ENCODE data around the gene DEFB113.
"Not testable (repeated sequence)": the region's sequence is repeated elsewhere in the genome, so short reads cannot be mapped to it uniquely, and the experiment has no call there.

The DEFB113 gene

DNA sequence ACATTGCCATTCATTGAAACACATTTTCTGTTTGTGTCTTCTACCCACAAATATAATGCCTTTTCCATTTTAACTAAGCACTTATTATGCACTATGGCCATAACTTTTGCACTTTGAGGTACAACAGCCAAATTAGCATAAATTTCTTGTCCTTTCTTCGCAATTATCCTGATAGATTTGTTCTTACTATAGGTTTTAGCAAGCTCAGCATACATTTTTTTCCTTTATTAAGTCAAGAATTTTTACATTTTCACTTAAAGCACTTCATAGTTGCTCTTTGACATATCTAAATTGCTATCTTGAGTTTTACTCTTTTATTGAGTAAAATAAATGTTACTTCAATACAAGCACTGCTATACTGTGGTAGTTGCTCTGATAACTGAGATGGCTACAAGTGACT, 11.2 kb downstream of the DEFB113 start:
- TF ChIP-seq, protein P1, sequence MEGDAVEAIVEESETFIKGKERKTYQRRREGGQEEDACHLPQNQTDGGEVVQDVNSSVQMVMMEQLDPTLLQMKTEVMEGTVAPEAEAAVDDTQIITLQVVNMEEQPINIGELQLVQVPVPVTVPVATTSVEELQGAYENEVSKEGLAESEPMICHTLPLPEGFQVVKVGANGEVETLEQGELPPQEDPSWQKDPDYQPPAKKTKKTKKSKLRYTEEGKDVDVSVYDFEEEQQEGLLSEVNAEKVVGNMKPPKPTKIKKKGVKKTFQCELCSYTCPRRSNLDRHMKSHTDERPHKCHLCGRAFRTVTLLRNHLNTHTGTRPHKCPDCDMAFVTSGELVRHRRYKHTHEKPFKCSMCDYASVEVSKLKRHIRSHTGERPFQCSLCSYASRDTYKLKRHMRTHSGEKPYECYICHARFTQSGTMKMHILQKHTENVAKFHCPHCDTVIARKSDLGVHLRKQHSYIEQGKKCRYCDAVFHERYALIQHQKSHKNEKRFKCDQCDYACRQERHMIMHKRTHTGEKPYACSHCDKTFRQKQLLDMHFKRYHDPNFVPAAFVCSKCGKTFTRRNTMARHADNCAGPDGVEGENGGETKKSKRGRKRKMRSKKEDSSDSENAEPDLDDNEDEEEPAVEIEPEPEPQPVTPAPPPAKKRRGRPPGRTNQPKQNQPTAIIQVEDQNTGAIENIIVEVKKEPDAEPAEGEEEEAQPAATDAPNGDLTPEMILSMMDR (IDR thresholded peaks at IDR 0.05; ENCODE audit: insufficient read depth, low read depth, low read length, missing control alignments) = no peak
- DNase-seq (ENCODE audit: low read depth) = no peak
- no peak overlapping the region for H3K4me3 ChIP-seq (ENCODE audit: low read length)

DNA sequence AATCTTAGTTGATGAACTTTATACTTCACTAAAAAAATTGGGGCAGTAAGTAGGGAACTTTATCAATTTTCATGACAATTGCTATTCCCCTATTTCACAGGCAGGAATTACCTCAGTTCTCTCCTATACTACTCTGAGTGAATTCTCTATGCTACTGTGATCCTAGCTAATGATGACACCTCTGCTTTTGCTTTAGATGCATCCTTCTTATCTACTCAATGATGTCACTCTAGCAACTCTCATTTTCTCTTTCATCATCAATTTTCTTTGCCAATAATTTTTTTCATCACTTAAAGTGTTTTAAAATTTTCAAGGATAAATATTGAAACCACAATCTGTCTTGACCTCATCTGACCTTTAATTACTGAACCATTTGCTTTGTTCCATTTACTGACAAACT, 13.6 kb downstream of the DEFB113 start:
- H3K4me3 ChIP-seq (ENCODE audit: low read length) = no peak overlapping the region
- TF ChIP-seq, protein P1 (IDR thresholded peaks at IDR 0.05; ENCODE audit: insufficient read depth, low read depth, low read length, missing control alignments) = no peak
- no peak for DNase-seq (ENCODE audit: low read depth)

DNA sequence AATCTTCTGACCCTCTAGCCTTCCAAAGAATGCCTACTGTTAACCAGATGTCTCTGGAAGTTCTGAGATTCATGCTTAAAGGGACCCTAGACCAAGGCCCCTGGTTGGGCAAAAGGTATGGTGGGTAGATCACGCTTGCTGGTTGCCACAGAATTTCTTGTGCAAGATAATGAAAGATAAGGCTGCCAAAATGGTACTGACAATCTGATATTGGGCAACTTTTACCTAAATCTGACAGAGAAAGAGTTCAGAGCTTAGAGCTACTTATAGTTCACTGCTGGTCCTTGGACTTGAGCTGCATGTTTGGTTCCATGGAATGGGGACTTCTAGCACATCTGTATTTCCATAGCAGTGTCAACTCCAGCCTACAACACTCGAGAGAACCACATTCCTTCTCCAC, 17.5 kb downstream of the DEFB113 start:
- TF ChIP-seq, protein P1 (IDR thresholded peaks at IDR 0.05; ENCODE audit: insufficient read depth, low read depth, low read length, missing control alignments) = no peak
- H3K4me3 ChIP-seq (ENCODE audit: low read length) = no peak overlapping the region
- no peak for DNase-seq (ENCODE audit: low read depth)

DNA sequence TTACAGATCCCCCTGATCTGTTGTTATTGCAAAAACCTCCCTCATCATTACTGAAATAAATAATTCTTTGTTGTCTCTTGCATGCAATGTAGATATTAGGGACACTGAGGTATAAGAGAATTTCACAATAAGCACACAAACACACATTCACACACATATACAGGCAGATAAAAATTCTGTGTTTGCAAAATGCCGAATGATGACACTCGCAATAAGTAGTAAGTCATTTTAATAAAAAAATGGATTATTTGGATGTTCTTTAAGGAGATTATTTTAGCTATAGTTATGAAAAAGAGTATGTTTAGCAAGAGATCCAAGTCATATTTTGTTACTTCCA, 19.0 kb downstream of the DEFB113 start:
- H3K4me3 ChIP-seq (ENCODE audit: low read length) = no peak overlapping the region
- DNase-seq (ENCODE audit: low read depth) = no peak
- TF ChIP-seq, protein P1 (IDR thresholded peaks at IDR 0.05; ENCODE audit: insufficient read depth, low read depth, low read length, missing control alignments) = no peak

DNA sequence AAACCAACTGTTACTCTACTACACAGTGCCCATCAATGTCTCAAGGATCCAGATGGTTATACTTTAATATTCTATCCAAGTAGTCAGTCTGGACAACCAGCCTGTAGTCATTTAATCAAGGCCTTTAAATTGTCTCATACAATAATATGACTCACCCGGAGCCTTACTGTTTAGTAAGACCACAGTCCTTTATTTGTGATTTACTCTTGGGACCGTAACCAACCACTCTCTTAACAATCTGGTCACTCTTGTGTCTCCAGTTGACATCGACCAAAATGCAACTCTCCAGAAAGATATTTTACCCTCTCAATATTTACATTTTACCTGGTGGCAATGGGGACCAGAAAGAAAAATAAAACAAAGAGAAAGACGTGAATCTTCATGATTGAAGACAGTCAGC, 20.4 kb downstream of the DEFB113 start:
- H3K4me3 ChIP-seq (ENCODE audit: low read length) = no peak overlapping the region
- no peak for DNase-seq (ENCODE audit: low read depth)
- TF ChIP-seq, protein P1 (IDR thresholded peaks at IDR 0.05; ENCODE audit: insufficient read depth, low read depth, low read length, missing control alignments) = no peak

DNA sequence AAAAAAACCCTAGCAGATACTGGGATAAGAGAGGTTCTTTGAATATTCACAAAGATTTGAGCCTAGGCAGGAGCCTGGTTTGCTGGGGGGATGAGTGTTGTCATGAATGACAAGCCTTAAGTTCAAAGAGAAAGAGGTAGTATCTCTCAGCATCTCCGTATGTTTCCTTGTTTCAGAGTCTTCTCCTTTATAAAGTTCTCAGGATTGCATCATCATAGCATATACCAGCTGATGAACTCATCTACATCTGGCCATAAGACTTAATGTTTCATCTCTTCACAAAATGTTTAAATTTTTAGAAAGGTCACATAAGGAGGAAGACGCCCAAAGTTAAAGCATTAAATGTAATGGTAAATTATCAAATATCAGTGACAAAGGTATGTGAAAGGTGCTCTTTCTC, 22.6 kb downstream of the DEFB113 start:
- H3K4me3 ChIP-seq (ENCODE audit: low read length) = no peak overlapping the region
- TF ChIP-seq, protein P1 (IDR thresholded peaks at IDR 0.05; ENCODE audit: insufficient read depth, low read depth, low read length, missing control alignments) = no peak
- no peak for DNase-seq (ENCODE audit: low read depth)

DNA sequence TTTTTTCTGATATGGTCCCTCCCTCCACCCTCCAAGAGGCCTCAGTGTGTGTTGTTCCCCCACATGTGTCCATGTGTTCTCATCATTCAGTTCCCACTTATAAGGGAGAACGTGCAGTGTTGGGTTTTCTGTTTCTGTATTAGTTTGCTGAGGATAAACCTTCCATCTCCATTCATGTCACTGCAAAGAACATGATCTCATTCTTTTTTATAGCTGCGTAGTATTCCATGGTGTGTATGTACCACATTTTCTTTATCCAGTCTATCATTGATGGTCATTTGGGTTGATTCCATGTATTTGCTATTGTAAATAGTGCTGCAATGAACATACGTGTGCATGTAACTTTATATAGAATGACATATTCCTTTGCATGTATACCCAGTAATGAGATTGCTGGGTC, 25.4 kb downstream of the DEFB113 start:
- not testable (repeated sequence) for H3K4me3 ChIP-seq (ENCODE audit: low read length); DNase-seq (ENCODE audit: low read depth)

DNA sequence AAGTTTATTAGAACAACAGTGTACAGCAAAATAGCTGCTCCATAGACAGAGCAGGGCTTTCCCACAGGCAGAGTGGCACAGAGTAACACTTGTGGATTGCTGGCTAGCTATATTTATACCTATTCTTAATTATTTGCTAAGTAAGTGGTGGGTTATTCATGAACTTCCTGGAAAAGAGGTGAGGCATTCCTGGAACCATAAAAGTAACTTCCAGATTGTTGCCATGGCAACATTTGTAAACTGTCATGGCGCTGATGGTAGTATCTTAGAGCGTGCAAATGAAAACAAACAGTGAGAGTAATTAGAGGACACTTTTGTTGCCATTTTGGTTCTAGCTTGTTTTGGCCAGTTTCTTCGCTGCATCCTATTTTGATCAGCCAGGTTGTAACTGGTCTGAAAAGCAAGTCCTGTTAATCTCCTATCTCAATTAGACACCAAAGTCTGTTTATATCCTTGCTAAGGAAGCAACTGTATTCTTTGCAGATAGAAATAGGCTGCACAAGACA, 29.4 kb downstream of the DEFB113 start:
- H3K4me3 ChIP-seq (ENCODE audit: low read length) = no peak overlapping the region
- no peak for DNase-seq (ENCODE audit: low read depth)
- TF ChIP-seq, protein P1 (IDR thresholded peaks at IDR 0.05; ENCODE audit: insufficient read depth, low read depth, low read length, missing control alignments) = no peak
